CD14-positive monocyte (primary cell): ENCODE data around the gene PHF23. TPM values are rescaled to one million over a fixed set of nuclear protein-coding genes. Genes with fewer than 3 reads are reported as not detected.
A peak's percentile ranks its signal among the peaks of the same experiment; 100 is the strongest.

Source experiments
- DNase-seq, 3 donors: peaks; one replicate each; pipeline ENCODE4 v3.0.0-alpha.2; 2011 to 2022
- H2AFZ ChIP-seq: 2 replicates; pipeline ENCODE4 v1.6.0; 2012; ENCODE audit warnings: mild to moderate bottlenecking, low read depth, low read length, inconsistent platforms; ENCODE audit not compliant: insufficient read depth, poor library complexity, severe bottlenecking
- H3K27ac ChIP-seq, 2 donors: 1 replicate in 1 of 2; 2 replicates in 1 of 2; pipeline ENCODE4 v1.5.1; 2012 to 2013; ENCODE audit warnings: low read length in 2 of 2, control low read depth in 1 of 2, inconsistent platforms in 1 of 2, low read depth in 1 of 2, mild to moderate bottlenecking in 1 of 2
- H3K27me3 ChIP-seq, 2 donors: one replicate each; pipeline versions ENCODE4 v1.6.0 to v1.6.1; 2011 to 2013; ENCODE audit warnings: low read length in 2 of 2; ENCODE audit not compliant: control insufficient read depth in 2 of 2, insufficient read depth in 2 of 2
- H3K36me3 ChIP-seq, 2 donors: replicated peaks in 1 of 2; 1 replicate in 1 of 2; 2 replicates in 1 of 2; pipeline versions ENCODE4 v1.5.1 to v1.6.1; 2012 to 2013; ENCODE audit warnings: low read length in 2 of 2, control low read depth in 1 of 2, inconsistent platforms in 1 of 2, mild to moderate bottlenecking in 1 of 2; ENCODE audit not compliant: insufficient read depth in 2 of 2, control insufficient read depth in 1 of 2
- H3K4me1 ChIP-seq, 2 donors: 1 replicate in 1 of 2; 2 replicates in 1 of 2; pipeline versions ENCODE4 v1.5.1 to v1.6.1; 2012 to 2013; ENCODE audit warnings: low read length in 2 of 2, control low read depth in 1 of 2, inconsistent platforms in 1 of 2, mild to moderate bottlenecking in 1 of 2, moderate library complexity in 1 of 2; ENCODE audit not compliant: insufficient read depth in 2 of 2, control insufficient read depth in 1 of 2
- H3K4me2 ChIP-seq: replicated peaks from 2 replicates; pipeline ENCODE3; 2012; ENCODE audit warnings: low read length, moderate library complexity, mild to moderate bottlenecking; ENCODE audit not compliant: poor library complexity, severe bottlenecking; ENCODE audit errors: extremely low read depth
- H3K4me3 ChIP-seq, 3 experiments: fragments of 200-600 bp in 1 of 3; sonication (generic) in 1 of 3; replicated peaks in 1 of 3; 1 replicate in 2 of 3; 2 replicates in 1 of 3; pipeline ENCODE4 v1.5.1; 2011 to 2013; ENCODE audit warnings: low read length in 3 of 3, mild to moderate bottlenecking in 3 of 3, control low read depth in 2 of 3, low read depth in 2 of 3, inconsistent platforms in 1 of 3, moderate library complexity in 1 of 3
- H3K79me2 ChIP-seq: 2 replicates; pipeline ENCODE4 v1.6.0; 2012; ENCODE audit warnings: mild to moderate bottlenecking, control low read depth, inconsistent platforms, low read length, moderate library complexity; ENCODE audit not compliant: insufficient read depth
- H3K9ac ChIP-seq: 2 replicates; pipeline ENCODE4 v1.6.0; 2017; ENCODE audit warnings: low read length, mild to moderate bottlenecking; ENCODE audit not compliant: insufficient read depth, poor library complexity, severe bottlenecking
- H3K9me3 ChIP-seq, 2 donors: replicated peaks in 1 of 2; 1 replicate in 1 of 2; 2 replicates in 1 of 2; pipeline versions ENCODE4 v1.5.1 to v1.6.1; 2012 to 2013; ENCODE audit warnings: low read length in 2 of 2, control low read depth in 1 of 2; ENCODE audit not compliant: control insufficient read depth in 1 of 2, insufficient read depth in 1 of 2
- H4K20me1 ChIP-seq: 2 replicates; pipeline ENCODE4 v1.6.0; 2012; ENCODE audit warnings: mild to moderate bottlenecking, low read length, control low read depth, moderate library complexity; ENCODE audit not compliant: insufficient read depth
- H3K27ac Mint-ChIP-seq, 7 donors: one replicate each; pipeline ENCODE4 v1.8.0; 2020; ENCODE audit warnings: mild to moderate bottlenecking in 7 of 7, mixed read lengths in 7 of 7, moderate library complexity in 6 of 7, inconsistent platforms in 2 of 7
- H3K27me3 Mint-ChIP-seq, 3 donors: one replicate each; pipeline ENCODE4 v1.8.0; 2021 to 2022; ENCODE audit warnings: low read depth in 3 of 3, mild to moderate bottlenecking in 3 of 3, mixed read lengths in 3 of 3, moderate library complexity in 3 of 3, inconsistent platforms in 1 of 3
- H3K36me3 Mint-ChIP-seq, 2 donors: one replicate each; pipeline ENCODE4 v1.8.0; 2020; ENCODE audit warnings: mixed read lengths in 2 of 2, inconsistent platforms in 1 of 2, mild to moderate bottlenecking in 1 of 2
- H3K4me1 Mint-ChIP-seq: one replicate; pipeline ENCODE4 v1.8.0; 2020; ENCODE audit warnings: mild to moderate bottlenecking, mixed read lengths
- H3K4me3 Mint-ChIP-seq, 2 donors: one replicate each; pipeline ENCODE4 v1.8.0; 2020; ENCODE audit warnings: mild to moderate bottlenecking in 2 of 2, mixed read lengths in 2 of 2, moderate library complexity in 1 of 2
- H3K9me3 Mint-ChIP-seq, 7 donors: one replicate each; pipeline ENCODE4 v1.8.0; 2020 to 2022; ENCODE audit warnings: mixed read lengths in 7 of 7, mild to moderate bottlenecking in 6 of 7, moderate library complexity in 6 of 7, inconsistent platforms in 2 of 7
- WGBS: methylation state at CpG from one replicate; pipeline ENCODE4 v1.1.5; 2013; ENCODE audit warnings: missing lambda C conversion rate; ENCODE audit not compliant: insufficient coverage; 5-methylcytosine and 5-hydroxymethylcytosine counted together
- intact Hi-C, 2 donors: fragments of 100-400 bp; cut with micrococcal nuclease; formaldehyde crosslinking; loops; one replicate each; pipeline versions ENCODE4 v1.15.0 to v1.15.1; 2023
- polyA plus RNA-seq, 3 donors: library from polyadenylated mRNA; depleted of rRNA in 1 of 3; unstranded in 2 of 3; stranded (reverse) in 1 of 3; fragments of 300-500 nt in 2 of 3; fragments of >200 nt in 1 of 3; fragmentation: Illumina TruSeq in 2 of 3; gene quantifications; 1 replicate in 2 of 3; 2 replicates in 1 of 3; pipeline ENCODE4 v1.2.3, GENCODE V29; 2012 to 2021
- TF ChIP-seq, protein P1 (sequence below): fragments of 200-600 bp; IDR thresholded peaks from one replicate; pipeline ENCODE4 v1.8.0; 2022; ENCODE audit warnings: antibody characterized with exemption, mild to moderate bottlenecking

Gene PHF23
- polyA plus RNA-seq, 3 donors, result 12.0 to 18.0 (median 12.9) TPM

GRCh38 chr17:7205561-7205960 is 33.7 kb downstream of the PHF23 start:
- intact Hi-C loops, result no loop called here
- peak overlapping the region; percentile 79 to 87 for H3K4me3 Mint-ChIP-seq
- TF ChIP-seq, protein P1, sequence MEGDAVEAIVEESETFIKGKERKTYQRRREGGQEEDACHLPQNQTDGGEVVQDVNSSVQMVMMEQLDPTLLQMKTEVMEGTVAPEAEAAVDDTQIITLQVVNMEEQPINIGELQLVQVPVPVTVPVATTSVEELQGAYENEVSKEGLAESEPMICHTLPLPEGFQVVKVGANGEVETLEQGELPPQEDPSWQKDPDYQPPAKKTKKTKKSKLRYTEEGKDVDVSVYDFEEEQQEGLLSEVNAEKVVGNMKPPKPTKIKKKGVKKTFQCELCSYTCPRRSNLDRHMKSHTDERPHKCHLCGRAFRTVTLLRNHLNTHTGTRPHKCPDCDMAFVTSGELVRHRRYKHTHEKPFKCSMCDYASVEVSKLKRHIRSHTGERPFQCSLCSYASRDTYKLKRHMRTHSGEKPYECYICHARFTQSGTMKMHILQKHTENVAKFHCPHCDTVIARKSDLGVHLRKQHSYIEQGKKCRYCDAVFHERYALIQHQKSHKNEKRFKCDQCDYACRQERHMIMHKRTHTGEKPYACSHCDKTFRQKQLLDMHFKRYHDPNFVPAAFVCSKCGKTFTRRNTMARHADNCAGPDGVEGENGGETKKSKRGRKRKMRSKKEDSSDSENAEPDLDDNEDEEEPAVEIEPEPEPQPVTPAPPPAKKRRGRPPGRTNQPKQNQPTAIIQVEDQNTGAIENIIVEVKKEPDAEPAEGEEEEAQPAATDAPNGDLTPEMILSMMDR, result no peak
- DNase-seq, result no peak
- peak overlapping the region; percentile 82 for H3K4me2 ChIP-seq
- peak overlapping the region; percentile 73 for H2AFZ ChIP-seq
- no peaks in the 10 kb centered on the region for H3K27me3 ChIP-seq
- H3K4me3 ChIP-seq, result peak overlapping the region in 2 of 3 experiments; percentile 54 to 78
- peaks cover 32% of the 10 kb centered on the region for H4K20me1 ChIP-seq
- WGBS, result 87% methylated on average over 13 of the region's 15 CpGs
- no peak overlapping the region for H3K9ac ChIP-seq
- H3K79me2 ChIP-seq, result peaks cover 27% of the 10 kb centered on the region
- no peaks in the 10 kb centered on the region for H3K9me3 ChIP-seq
- peak overlapping the region; percentile 81 to 98 (median 94) for H3K27ac Mint-ChIP-seq
- peaks cover 15 to 17% of the 10 kb centered on the region in 2 donors for H3K4me1 ChIP-seq
- peaks cover 28% of the 10 kb centered on the region for H3K4me1 Mint-ChIP-seq
- peaks cover 1 to 10% (median 1%) of the 10 kb centered on the region in 3 donors for H3K27me3 Mint-ChIP-seq
- peaks cover 34 to 51% of the 10 kb centered on the region in 2 donors for H3K36me3 Mint-ChIP-seq
- H3K36me3 ChIP-seq, result peaks cover 26 to 29% of the 10 kb centered on the region in 2 donors
- H3K27ac ChIP-seq, result peak overlapping the region; percentile 60 to 79
- no peaks in the 10 kb centered on the region for H3K9me3 Mint-ChIP-seq

DNA sequence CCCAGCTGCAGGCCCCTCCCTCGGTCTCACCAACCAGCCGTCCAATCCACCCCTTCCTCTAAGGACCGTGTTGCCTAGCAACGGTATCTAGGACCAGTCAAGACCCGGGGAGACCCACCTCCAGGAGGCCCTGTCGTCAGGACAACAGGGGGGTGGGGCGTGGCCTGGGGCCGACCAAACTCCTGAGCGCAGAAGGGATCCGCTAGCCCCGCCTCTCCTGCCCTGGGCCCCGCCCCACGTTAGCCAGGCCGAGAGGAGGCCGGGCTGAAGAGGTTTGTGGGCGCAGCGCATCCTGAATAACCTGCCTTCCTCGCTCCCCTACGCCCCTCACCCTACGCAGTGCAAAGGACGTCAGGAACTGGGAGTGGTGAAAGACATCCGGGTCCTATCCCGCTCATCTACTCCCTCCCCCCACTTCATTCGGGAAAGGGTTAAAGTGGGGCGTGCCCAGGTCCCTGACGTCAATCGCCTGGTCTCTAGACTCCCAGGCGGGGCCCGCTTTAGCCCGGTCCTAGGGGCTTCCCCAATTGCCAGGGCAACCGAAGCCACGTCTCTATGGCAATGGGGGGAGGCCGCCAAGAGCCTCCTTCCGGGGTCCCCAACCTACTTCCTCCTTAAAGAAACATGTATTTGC is 34.3 kb downstream of the PHF23 start:
- H3K36me3 Mint-ChIP-seq, result peaks cover 30 to 51% of the 10 kb centered on the region in 2 donors
- H3K27me3 Mint-ChIP-seq, result peaks cover 1 to 10% (median 1%) of the 10 kb centered on the region in 3 donors
- H3K27me3 ChIP-seq, result no peaks in the 10 kb centered on the region
- TF ChIP-seq, protein P1, result no peak
- H3K9me3 Mint-ChIP-seq, result no peaks in the 10 kb centered on the region
- H3K4me3 ChIP-seq, result peak overlapping the region; percentile 9 to 78 (median 54)
- peaks cover 28% of the 10 kb centered on the region for H3K4me1 Mint-ChIP-seq
- H3K9ac ChIP-seq, result peak overlapping the region; percentile 62
- peaks cover 21% of the 10 kb centered on the region for H3K79me2 ChIP-seq
- peak overlapping the region; percentile 82 for H3K4me2 ChIP-seq
- H3K4me3 Mint-ChIP-seq, result peak overlapping the region; percentile 79 to 87
- peaks cover 28 to 32% of the 10 kb centered on the region in 2 donors for H3K36me3 ChIP-seq
- peak; percentile 94 to 95 (median 94) for DNase-seq
- peaks cover 28% of the 10 kb centered on the region for H4K20me1 ChIP-seq
- peaks cover 15 to 17% of the 10 kb centered on the region in 2 donors for H3K4me1 ChIP-seq
- intact Hi-C loops, result no loop called here
- H3K9me3 ChIP-seq, result no peaks in the 10 kb centered on the region
- 0% methylated on average over 29 of the region's 34 CpGs for WGBS
- H3K27ac Mint-ChIP-seq, result peak overlapping the region; percentile 55 to 98 (median 94)
- peak overlapping the region; percentile 60 to 79 for H3K27ac ChIP-seq
- peak overlapping the region; percentile 73 for H2AFZ ChIP-seq
